Uterus (tissue), 2 donors: ENCODE data around the gene MAMLD1.

Experiments
- POLR2A ChIP-seq, 2 donors: fragments of 450-650 bp; IDR thresholded peaks; one replicate each; pipeline ENCODE4 v1.6.1; 2016; ENCODE audit warnings: antibody characterized with exemption in 2 of 2, mild to moderate bottlenecking in 1 of 2, moderate library complexity in 1 of 2
- TF ChIP-seq, protein P1 (sequence below), 4 experiments: fragments of 200-600 bp in 2 of 4; fragments of 450-650 bp in 2 of 4; sonication (generic) in 2 of 4; IDR thresholded peaks; one replicate each; pipeline ENCODE4 v1.5.1; 2016 to 2019; ENCODE audit warnings: antibody characterized with exemption in 4 of 4, mild to moderate bottlenecking in 2 of 4, moderate library complexity in 1 of 4

DNA sequence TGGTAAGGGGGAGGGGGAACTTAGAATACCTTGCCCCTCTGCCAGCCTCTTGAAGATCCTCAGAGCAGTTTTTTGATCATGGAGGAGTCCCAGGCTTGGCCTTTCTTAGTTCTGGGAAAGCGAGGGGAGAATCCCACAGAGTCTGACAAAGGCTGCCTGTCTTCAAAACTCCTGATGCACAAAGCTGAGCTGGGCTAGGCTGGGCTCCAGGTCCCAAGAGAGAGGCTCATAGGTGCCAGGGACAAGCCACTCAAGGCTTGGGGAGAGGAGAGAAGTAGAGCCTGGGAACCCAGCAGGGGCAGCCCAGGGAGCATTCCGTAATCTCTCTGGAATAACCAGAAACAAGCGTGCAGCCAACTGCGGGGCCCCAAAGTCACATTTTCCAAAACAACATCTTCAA, 168.3 kb downstream of the MAMLD1 start:
- TF ChIP-seq, protein P1, sequence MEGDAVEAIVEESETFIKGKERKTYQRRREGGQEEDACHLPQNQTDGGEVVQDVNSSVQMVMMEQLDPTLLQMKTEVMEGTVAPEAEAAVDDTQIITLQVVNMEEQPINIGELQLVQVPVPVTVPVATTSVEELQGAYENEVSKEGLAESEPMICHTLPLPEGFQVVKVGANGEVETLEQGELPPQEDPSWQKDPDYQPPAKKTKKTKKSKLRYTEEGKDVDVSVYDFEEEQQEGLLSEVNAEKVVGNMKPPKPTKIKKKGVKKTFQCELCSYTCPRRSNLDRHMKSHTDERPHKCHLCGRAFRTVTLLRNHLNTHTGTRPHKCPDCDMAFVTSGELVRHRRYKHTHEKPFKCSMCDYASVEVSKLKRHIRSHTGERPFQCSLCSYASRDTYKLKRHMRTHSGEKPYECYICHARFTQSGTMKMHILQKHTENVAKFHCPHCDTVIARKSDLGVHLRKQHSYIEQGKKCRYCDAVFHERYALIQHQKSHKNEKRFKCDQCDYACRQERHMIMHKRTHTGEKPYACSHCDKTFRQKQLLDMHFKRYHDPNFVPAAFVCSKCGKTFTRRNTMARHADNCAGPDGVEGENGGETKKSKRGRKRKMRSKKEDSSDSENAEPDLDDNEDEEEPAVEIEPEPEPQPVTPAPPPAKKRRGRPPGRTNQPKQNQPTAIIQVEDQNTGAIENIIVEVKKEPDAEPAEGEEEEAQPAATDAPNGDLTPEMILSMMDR (IDR thresholded peaks at IDR 0.05): no peak
- TF ChIP-seq POLR2A (IDR thresholded peaks at IDR 0.05): no peak
